ENCODE measurements around the gene LCLAT1.

Gene LCLAT1

GRCh38 chr2:30421604-30422443 is 25.2 kb upstream of the LCLAT1 start:
- Histone ChIP-seq H3F3A (ENCODE audit: insufficient read depth, low read length) (no peaks in the 10 kb centered on the region), H3K27ac (ENCODE audit: low read depth, low read length, poor library complexity, severe bottlenecking) (no peak overlapping the region), H3K4me3 (ENCODE audit: low read depth, low read length, poor library complexity, severe bottlenecking) (no peak overlapping the region), H3K79me2 (ENCODE audit: insufficient read depth, low read length) (no peaks in the 10 kb centered on the region), H3K9me2 (ENCODE audit: low read depth, low read length) (no peaks in the 10 kb centered on the region), H4K20me1 (ENCODE audit: insufficient read depth, low read length) (no peaks in the 10 kb centered on the region), H3K4me1 (ENCODE audit: insufficient read depth, low read length, severe bottlenecking) (no peaks in the 10 kb centered on the region), H3K36me3 (ENCODE audit: insufficient read depth, low read length) (no peaks in the 10 kb centered on the region), H3K9ac (ENCODE audit: low read length) (no peak overlapping the region), H3K27me3 (ENCODE audit: insufficient read depth, low read length) (no peaks in the 10 kb centered on the region; the same call in 1 of the 2 replicates), H3K9me3 (ENCODE audit: low read length) (no peaks in the 10 kb centered on the region), H2AFZ (ENCODE audit: low read length) (no peak overlapping the region), H3K4me2 (ENCODE audit: low read length) (no peak overlapping the region)
- TF ChIP-seq CTCF (IDR thresholded peaks at IDR 0.05; ENCODE audit: low read length) (no peak), EZH2 (IDR thresholded peaks at IDR 0.05; ENCODE audit: borderline replicate concordance, low read length) (no peak)

GRCh38 chr2:30422444-30423040 is 24.5 kb upstream of the LCLAT1 start:
- no peaks in the 10 kb centered on the region for H3K36me3 ChIP-seq (ENCODE audit: insufficient read depth, low read length)
- no peak overlapping the region for H3K4me2 ChIP-seq (ENCODE audit: low read length)
- no peaks in the 10 kb centered on the region for H4K20me1 ChIP-seq (ENCODE audit: insufficient read depth, low read length)
- H3K9ac ChIP-seq (ENCODE audit: low read length) = no peak overlapping the region
- no peak overlapping the region for H3K27ac ChIP-seq (ENCODE audit: low read depth, low read length, poor library complexity, severe bottlenecking)
- TF ChIP-seq CTCF (IDR thresholded peaks at IDR 0.05; ENCODE audit: low read length) = no peak
- no peak for TF ChIP-seq EZH2 (IDR thresholded peaks at IDR 0.05; ENCODE audit: borderline replicate concordance, low read length)
- no peaks in the 10 kb centered on the region for H3K9me3 ChIP-seq (ENCODE audit: low read length)
- H2AFZ ChIP-seq (ENCODE audit: low read length) = no peak overlapping the region
- no peak overlapping the region for H3K4me3 ChIP-seq (ENCODE audit: low read depth, low read length, poor library complexity, severe bottlenecking)
- H3K4me1 ChIP-seq (ENCODE audit: insufficient read depth, low read length, severe bottlenecking) = no peaks in the 10 kb centered on the region
- H3K27me3 ChIP-seq (ENCODE audit: insufficient read depth, low read length) = no peaks in the 10 kb centered on the region; the same call in 1 of the 2 replicates
- no peaks in the 10 kb centered on the region for H3K79me2 ChIP-seq (ENCODE audit: insufficient read depth, low read length)
- no peaks in the 10 kb centered on the region for H3F3A ChIP-seq (ENCODE audit: insufficient read depth, low read length)
- H3K9me2 ChIP-seq (ENCODE audit: low read depth, low read length) = no peaks in the 10 kb centered on the region

- peaks cover 3% of the 10 kb centered on the region; the same call in 1 of the 2 replicates for H3K27me3 ChIP-seq (ENCODE audit: insufficient read depth, low read length)
- H3F3A ChIP-seq (ENCODE audit: insufficient read depth, low read length) = no peaks in the 10 kb centered on the region
- no peaks in the 10 kb centered on the region for H4K20me1 ChIP-seq (ENCODE audit: insufficient read depth, low read length)
- H3K9me2 ChIP-seq (ENCODE audit: low read depth, low read length) = no peaks in the 10 kb centered on the region
- no peaks in the 10 kb centered on the region for H3K4me1 ChIP-seq (ENCODE audit: insufficient read depth, low read length, severe bottlenecking)
- H3K4me2 ChIP-seq (ENCODE audit: low read length) = no peak overlapping the region
- no peak overlapping the region for H3K27ac ChIP-seq (ENCODE audit: low read depth, low read length, poor library complexity, severe bottlenecking)
- TF ChIP-seq EZH2 (IDR thresholded peaks at IDR 0.05; ENCODE audit: borderline replicate concordance, low read length) = no peak
- no peak for TF ChIP-seq CTCF (IDR thresholded peaks at IDR 0.05; ENCODE audit: low read length)
- no peak overlapping the region for H3K9ac ChIP-seq (ENCODE audit: low read length)
- no peaks in the 10 kb centered on the region for H3K9me3 ChIP-seq (ENCODE audit: low read length)
- H3K36me3 ChIP-seq (ENCODE audit: insufficient read depth, low read length) = no peaks in the 10 kb centered on the region
- no peaks in the 10 kb centered on the region for H3K79me2 ChIP-seq (ENCODE audit: insufficient read depth, low read length)
- no peak overlapping the region for H3K4me3 ChIP-seq (ENCODE audit: low read depth, low read length, poor library complexity, severe bottlenecking)
- no peak overlapping the region for H2AFZ ChIP-seq (ENCODE audit: low read length)
Observed at GRCh38 chr2:30424231-30424630, 22.8 kb upstream of the LCLAT1 start.

Data from OCI-LY1 (cell line).